Epithelial cell of proximal tubule (primary cell): Measurements from ENCODE around the gene CSTPP1. TPM values are rescaled to one million over a fixed set of nuclear protein-coding genes. Genes with fewer than 3 reads are reported as not detected.
"Not testable (repeated sequence)": the region's sequence is repeated elsewhere in the genome, so short reads cannot be mapped to it uniquely, and the experiment has no call there.

Experiments used
- DNase-seq: peaks from one replicate; pipeline ENCODE4 v3.0.0-alpha.2; 2011; ENCODE audit warnings: low read depth
- H3K4me3 ChIP-seq: 2 replicates; pipeline ENCODE4 v1.5.1; 2011; ENCODE audit warnings: low read depth, mild to moderate bottlenecking, low read length
- CTCF ChIP-seq: conservative IDR thresholded peaks from 2 replicates; pipeline ENCODE4 v1.5.1; 2012; ENCODE audit warnings: low read depth, mild to moderate bottlenecking, low read length
- total RNA-seq: library from RNA; depleted of rRNA; stranded (reverse); fragments of >200 nt; gene quantifications from 2 replicates; pipeline ENCODE4 v1.2.3, GENCODE V29; 2015

Gene CSTPP1
- total RNA-seq, 1 donor from 2014 or later, result 39.8 TPM

GRCh38 chr11:47207459-47207858 lies 270.9 kb downstream of the CSTPP1 start:
- no peak for DNase-seq
- no peak for TF ChIP-seq CTCF
- H3K4me3 ChIP-seq, result no peak overlapping the region

GRCh38 chr11:47208008-47208552 lies 271.5 kb downstream of the CSTPP1 start:
- DNase-seq, H3K4me3 ChIP-seq: not testable (repeated sequence)

- no peak for TF ChIP-seq CTCF
- no peak for DNase-seq
- no peak overlapping the region for H3K4me3 ChIP-seq
Measured at GRCh38 chr11:47208628-47209027, 272.1 kb downstream of the CSTPP1 start.

Other genes with a start within 250 kb of the CSTPP1 start
- gene ARHGAP1, start 236.1 kb upstream of the CSTPP1 start, total RNA-seq, result 29.1 and 33.9 TPM in 2 replicates
- 11.3 and 12.5 TPM in 2 replicates for gene ZNF408, start 235.7 kb upstream of the CSTPP1 start, total RNA-seq
- gene F2, start 217.5 kb upstream of the CSTPP1 start, total RNA-seq, result 0.17 TPM in 1 of 2 replicates, not detected in the other
- gene CKAP5, start 90.5 kb upstream of the CSTPP1 start, total RNA-seq, result 76.4 and 101 TPM in 2 replicates
- gene LRP4, start 18.2 kb upstream of the CSTPP1 start, total RNA-seq, result 2.8 and 5.0 TPM in 2 replicates
- 94.0 and 97.3 TPM in 2 replicates for gene ARFGAP2, start 240.1 kb downstream of the CSTPP1 start, total RNA-seq
- 66.7 and 74.4 TPM in 2 replicates for gene PACSIN3, start 249.7 kb downstream of the CSTPP1 start, total RNA-seq